Caco-2 (cell line): ENCODE measurements around the gene EBNA1BP2. TPM values are rescaled to one million over a fixed set of nuclear protein-coding genes. Genes with fewer than 3 reads are reported as not detected.
A peak's percentile ranks its signal among the peaks of the same experiment; 100 is the strongest.

Source experiments
- BruUV-seq: library from RNA; stranded (reverse); fragments of 400-500 nt; replicated peaks from 2 replicates; lab custom pipeline; 2021; lab: Mats Ljungman, UMichigan
- CTCF ChIA-PET: fragments of 300-600 bp; sonication (Branson Sonifier 250); formaldehyde crosslinking; loops from one replicate; lab custom pipeline; 2022; ENCODE audit warnings: antibody characterized with exemption; lab: Charles Lee
- POLR2A ChIA-PET: fragments of 300-600 bp; sonication (Branson Sonifier 250); formaldehyde crosslinking; loops from one replicate; lab custom pipeline; 2022; ENCODE audit warnings: antibody characterized with exemption; lab: Charles Lee
- DNase-seq, 2 experiments: peaks; one replicate each; pipeline versions ENCODE4 v3.0.0 to v3.0.0-alpha.2; 2020 to 2022
- H3K27me3 ChIP-seq: replicated peaks from 2 replicates; pipeline ENCODE4 v1.6.0; 2011; ENCODE audit warnings: low read length; ENCODE audit not compliant: control insufficient read depth, insufficient read depth
- H3K36me3 ChIP-seq: 2 replicates; pipeline ENCODE4 v1.5.1; 2011; ENCODE audit warnings: low read length; ENCODE audit not compliant: control insufficient read depth, insufficient read depth
- H3K4me1 ChIP-seq: fragments of 250-450 bp; sonication (Bioruptor Pico); 2 replicates; pipeline ENCODE4 v1.5.1; 2020; ENCODE audit warnings: mild to moderate bottlenecking
- H3K4me3 ChIP-seq: 2 replicates; pipeline ENCODE4 v1.5.1; 2011; ENCODE audit warnings: low read depth, mild to moderate bottlenecking, control low read depth, low read length
- H3K9me3 ChIP-seq: fragments of 250-450 bp; sonication (Bioruptor Pico); 2 replicates; pipeline ENCODE4 v1.5.1; 2020; ENCODE audit warnings: mild to moderate bottlenecking, moderate library complexity
- H3K27ac Mint-ChIP-seq: one replicate; pipeline ENCODE4 v1.8.0; 2022; ENCODE audit warnings: mixed read lengths; ENCODE audit not compliant: unreplicated experiment
- H3K27me3 Mint-ChIP-seq: one replicate; pipeline ENCODE4 v1.8.0; 2022; ENCODE audit warnings: mixed read lengths; ENCODE audit not compliant: insufficient read depth, unreplicated experiment
- H3K36me3 Mint-ChIP-seq: one replicate; pipeline ENCODE4 v1.8.0; 2022; ENCODE audit warnings: mild to moderate bottlenecking, mixed read lengths; ENCODE audit not compliant: insufficient read depth, unreplicated experiment
- H3K4me1 Mint-ChIP-seq: one replicate; pipeline ENCODE4 v1.8.0; 2022; ENCODE audit warnings: low read depth, mixed read lengths; ENCODE audit not compliant: unreplicated experiment
- H3K4me3 Mint-ChIP-seq: one replicate; pipeline ENCODE4 v1.8.0; 2022; ENCODE audit warnings: mild to moderate bottlenecking, moderate library complexity, mixed read lengths; ENCODE audit not compliant: unreplicated experiment
- H3K9me3 Mint-ChIP-seq: one replicate; pipeline ENCODE4 v1.8.0; 2022; ENCODE audit warnings: mixed read lengths; ENCODE audit not compliant: unreplicated experiment
- CTCF ChIP-seq, 2 experiments: fragments of 200-600 bp in 1 of 2; IDR thresholded peaks; 1 replicate in 1 of 2; 2 replicates in 1 of 2; pipeline versions ENCODE4 v1.5.1 to v1.8.0; 2011 to 2022; ENCODE audit warnings: antibody characterized with exemption in 1 of 2, control low read depth in 1 of 2, inconsistent platforms in 1 of 2, low read depth in 1 of 2, low read length in 1 of 2, mild to moderate bottlenecking in 1 of 2, moderate library complexity in 1 of 2; ENCODE audit not compliant: insufficient read depth in 1 of 2, severe bottlenecking in 1 of 2, unreplicated experiment in 1 of 2
- intact Hi-C: fragments of 100-400 bp; cut with micrococcal nuclease; formaldehyde crosslinking; loops from one replicate; pipeline ENCODE4 v1.10.0; 2022; ENCODE audit not compliant: unreplicated experiment
- total RNA-seq: library from RNA; stranded (reverse); gene quantifications from 2 replicates; pipeline ENCODE4 v1.2.3, GENCODE V29; 2022

Gene EBNA1BP2
- total RNA-seq, 1 experiment from 2014 or later: 56.3 TPM

GRCh38 chr1:43204394-43204793, 32.3 kb upstream of the EBNA1BP2 start:
- Histone ChIP-seq H3K36me3 (no peaks in the 10 kb centered on the region), H3K9me3 (peaks cover 31% of the 10 kb centered on the region), H3K27me3 (no peaks in the 10 kb centered on the region), H3K4me1 (peaks cover 32% of the 10 kb centered on the region), H3K4me3 (no peak overlapping the region)
- Mint-ChIP-seq H3K36me3 (peaks cover 12% of the 10 kb centered on the region), H3K4me3 (no peak overlapping the region), H3K27ac (peak overlapping the region; percentile 93), H3K27me3 (no peaks in the 10 kb centered on the region), H3K4me1 (no peaks in the 10 kb centered on the region), H3K9me3 (no peaks in the 10 kb centered on the region)
- BruUV-seq: no TSS peak
- no peak for DNase-seq
- intact Hi-C loops: no loop called here
- ChIA-PET CTCF (no interaction called here), POLR2A (no interaction called here)
- TF ChIP-seq CTCF (IDR thresholded peaks at IDR 0.05; ENCODE audit: insufficient read depth in 1 of 2, low read depth in 1 of 2, low read length in 1 of 2, severe bottlenecking in 1 of 2, unreplicated experiment in 1 of 2): no peak

- H3K4me3 ChIP-seq: no peak overlapping the region
- POLR2A ChIA-PET: interaction anchor here (0.6 kb wide), 1 partner anchor 7 kb away, joined by 6 read pairs; no protein-coding TSS in a partner anchor
- H3K4me1 ChIP-seq: peaks cover 32% of the 10 kb centered on the region
- Mint-ChIP-seq H3K4me3 (no peak overlapping the region), H3K36me3 (peaks cover 12% of the 10 kb centered on the region), H3K4me1 (no peaks in the 10 kb centered on the region), H3K27me3 (no peaks in the 10 kb centered on the region), H3K9me3 (no peaks in the 10 kb centered on the region), H3K27ac (peak overlapping the region; percentile 93)
- CTCF ChIA-PET: no interaction called here
- DNase-seq: no peak
- no peaks in the 10 kb centered on the region for H3K36me3 ChIP-seq
- no peak for TF ChIP-seq CTCF (IDR thresholded peaks at IDR 0.05; ENCODE audit: insufficient read depth in 1 of 2, low read depth in 1 of 2, low read length in 1 of 2, severe bottlenecking in 1 of 2, unreplicated experiment in 1 of 2)
- intact Hi-C loops: no loop called here
- no peaks in the 10 kb centered on the region for H3K27me3 ChIP-seq
- BruUV-seq: no TSS peak
- peaks cover 31% of the 10 kb centered on the region for H3K9me3 ChIP-seq
Measured at GRCh38 chr1:43203859-43204258, 31.8 kb upstream of the EBNA1BP2 start.

GRCh38 chr1:43199093-43199726, 27.1 kb upstream of the EBNA1BP2 start:
- intact Hi-C loops: no loop called here
- Histone ChIP-seq H3K9me3 (peaks cover 10% of the 10 kb centered on the region; the same call in 1 of the 2 replicates), H3K4me1 (no peaks in the 10 kb centered on the region), H3K4me3 (no peak overlapping the region), H3K36me3 (no peaks in the 10 kb centered on the region), H3K27me3 (no peaks in the 10 kb centered on the region)
- ChIA-PET POLR2A (no interaction called here), CTCF (no interaction called here)
- H3K4me3 Mint-ChIP-seq: no peak overlapping the region
- peaks cover 21% of the 10 kb centered on the region for H3K9me3 Mint-ChIP-seq
- peaks cover 6% of the 10 kb centered on the region for H3K4me1 Mint-ChIP-seq
- H3K27me3 Mint-ChIP-seq: no peaks in the 10 kb centered on the region
- no peak for TF ChIP-seq CTCF (IDR thresholded peaks at IDR 0.05; ENCODE audit: insufficient read depth in 1 of 2, low read depth in 1 of 2, low read length in 1 of 2, severe bottlenecking in 1 of 2, unreplicated experiment in 1 of 2)
- no peak overlapping the region for H3K27ac Mint-ChIP-seq
- peaks cover 5% of the 10 kb centered on the region for H3K36me3 Mint-ChIP-seq
- no TSS peak for BruUV-seq
- DNase-seq: no peak
